Stimulated activated CD8-positive, alpha-beta memory T cell treated with anti-CD3 and anti-CD28 coated beads, Interleukin-15, amount 100 ng/mL, for 1 hour (primary cell): Measurements from ENCODE around the gene TTC33.
"Not testable (repeated sequence)": the region's sequence is repeated elsewhere in the genome, so short reads cannot be mapped to it uniquely, and the experiment has no call there.

Source experiments
- DNase-seq: peaks from one replicate; pipeline ENCODE4 v3.0.0-alpha.2; 2020; ENCODE audit warnings: low read depth

Gene TTC33

GRCh38 chr5:40780199-40780598 lies 24.4 kb upstream of the TTC33 start:
- no peak for DNase-seq

GRCh38 chr5:40779561-40779960 lies 23.8 kb upstream of the TTC33 start:
- no peak for DNase-seq

GRCh38 chr5:40778133-40778532 lies 22.4 kb upstream of the TTC33 start:
- no peak for DNase-seq

GRCh38 chr5:40776658-40776977 lies 20.9 kb upstream of the TTC33 start:
- DNase-seq: no peak

DNA sequence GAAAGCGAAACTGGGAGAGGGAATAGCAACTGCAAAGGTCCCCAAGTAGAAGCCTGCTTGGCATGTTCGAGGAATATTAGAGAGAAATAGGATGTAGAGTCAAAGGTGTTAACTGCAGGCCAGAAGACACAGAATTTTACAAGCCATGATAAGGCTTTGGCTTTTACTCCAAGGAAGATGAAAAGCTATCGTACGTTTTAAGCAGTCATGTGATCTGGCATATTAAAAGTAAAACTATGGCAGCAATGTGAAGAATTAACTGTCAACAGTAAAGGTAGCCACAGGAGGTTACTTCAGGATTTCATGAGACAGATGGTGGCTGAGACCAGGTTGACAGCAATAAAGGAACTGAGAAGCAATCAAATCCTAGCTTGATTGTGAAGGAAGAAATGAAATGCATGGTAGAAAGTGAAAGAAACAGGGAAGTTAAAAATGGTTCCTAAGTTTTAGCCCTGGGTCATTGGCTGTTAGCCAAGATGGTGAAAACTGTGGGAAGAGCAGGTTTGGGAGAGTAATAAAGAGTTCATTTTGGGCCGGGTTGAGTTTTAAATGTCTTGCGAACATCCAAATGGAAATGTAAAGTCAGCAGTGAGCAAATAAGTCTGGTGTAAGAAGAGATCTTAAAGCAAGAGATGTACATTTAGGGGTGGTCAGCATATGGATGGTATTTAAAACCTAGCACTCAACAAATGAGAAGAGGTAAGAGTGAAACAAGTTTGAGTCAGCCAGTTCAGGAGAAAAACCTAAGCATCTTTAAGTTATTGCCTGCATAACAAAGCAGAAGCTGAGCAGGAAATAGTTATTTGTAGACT lies 20.3 kb upstream of the TTC33 start:
- no peak for DNase-seq

- DNase-seq: no peak
Observed at GRCh38 chr5:40775085-40775845, 19.5 kb upstream of the TTC33 start.

DNA sequence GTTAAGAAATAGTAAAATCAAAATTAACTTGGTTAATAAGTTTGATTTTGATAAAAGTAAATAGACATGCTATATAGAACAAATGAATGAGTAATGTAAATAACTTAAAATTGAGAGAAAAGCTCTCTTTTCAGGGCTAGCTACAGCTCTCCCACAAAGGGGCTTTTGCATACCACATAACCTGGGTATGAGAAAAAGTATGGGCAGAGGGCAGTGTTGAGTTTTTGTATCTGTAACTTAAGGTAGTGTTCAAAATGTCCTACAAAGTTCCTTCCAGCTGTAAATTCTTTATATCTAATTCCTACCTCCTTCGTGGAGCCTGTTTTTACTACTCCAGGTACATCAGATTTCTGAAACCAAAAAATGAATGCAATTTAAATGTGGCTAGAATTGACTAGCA lies 18.9 kb upstream of the TTC33 start:
- no peak for DNase-seq

GRCh38 chr5:40770764-40771163 lies 15.0 kb upstream of the TTC33 start:
- DNase-seq: no peak

GRCh38 chr5:40762705-40763104 lies 6.9 kb upstream of the TTC33 start:
- no peak for DNase-seq

DNA sequence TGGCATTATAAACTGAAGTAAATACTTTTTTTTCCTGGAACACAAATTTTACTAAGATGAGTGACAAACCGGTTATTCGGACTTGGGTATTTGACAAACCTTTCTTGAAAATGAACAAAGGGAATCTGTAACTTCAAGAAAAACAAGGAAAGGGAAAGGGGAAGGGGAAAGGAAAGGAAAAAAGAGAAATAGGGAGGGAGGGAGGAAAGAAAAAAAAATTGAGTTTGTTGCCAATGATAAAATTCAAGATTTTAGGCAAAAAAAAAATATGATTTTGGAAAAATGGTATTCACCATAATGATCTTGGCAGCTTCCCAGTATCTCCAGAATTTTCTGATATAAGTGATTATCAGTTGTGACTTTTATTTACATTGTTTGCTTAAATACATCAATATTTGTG lies 1.6 kb upstream of the TTC33 start:
- no peak for DNase-seq

GRCh38 chr5:40755093-40755406 lies 711 bp downstream of the TTC33 start:
- peak; percentile 27 for DNase-seq

DNA sequence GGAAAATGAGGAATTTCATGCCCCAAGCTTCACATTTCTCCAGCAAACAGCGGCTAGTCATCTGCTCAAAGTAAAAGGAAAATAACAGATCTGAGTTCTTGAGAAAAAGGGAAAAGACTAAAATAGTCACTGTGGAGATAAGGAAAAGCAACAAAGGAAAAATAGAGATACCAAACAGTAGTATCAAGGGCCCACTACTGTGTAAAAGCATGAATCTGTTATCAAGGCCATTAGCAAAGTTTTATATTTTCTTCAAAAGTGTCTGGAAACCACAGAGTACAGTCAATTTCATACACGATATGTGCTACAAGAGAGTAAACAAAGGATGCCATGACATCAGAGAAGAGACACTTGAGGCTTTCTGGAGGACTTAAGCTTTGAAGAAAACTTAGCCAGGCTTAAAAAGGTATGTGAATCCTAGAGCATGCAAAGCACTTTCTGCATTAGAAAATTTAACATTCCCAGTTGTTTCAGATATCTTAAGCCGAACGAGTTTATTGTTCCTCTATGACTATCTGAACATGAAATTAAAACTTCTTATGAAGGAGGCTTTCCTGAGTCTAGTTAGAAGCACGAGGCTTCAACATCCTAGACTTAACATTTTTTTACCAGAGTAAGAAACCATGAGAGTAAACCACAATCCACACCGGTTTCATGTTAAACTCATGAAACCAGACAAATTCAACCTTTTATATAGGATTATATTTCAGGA lies 1.2 kb downstream of the TTC33 start:
- DNase-seq: no peak

DNA sequence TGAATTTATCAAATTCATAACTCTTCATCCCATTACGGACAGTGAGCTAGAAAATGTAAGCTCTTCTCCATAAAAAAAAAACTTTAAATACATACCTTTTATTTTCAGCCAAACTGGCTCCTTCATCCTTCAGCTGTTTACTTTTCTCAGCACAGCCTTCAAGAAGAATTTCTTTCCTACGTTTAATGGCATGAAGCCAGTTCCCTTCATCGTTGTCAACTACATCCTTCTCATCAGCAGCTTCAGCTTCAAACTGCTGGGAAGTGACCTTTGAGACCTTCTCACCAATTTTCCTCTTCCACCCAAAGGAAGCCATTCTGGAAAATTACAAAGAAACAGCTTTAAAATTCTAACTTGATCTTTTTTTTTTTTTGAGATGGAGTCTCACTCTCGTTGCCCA lies 9.1 kb downstream of the TTC33 start:
- DNase-seq: no peak

- DNase-seq: no peak
Observed at GRCh38 chr5:40743771-40744170, 12.0 kb downstream of the TTC33 start.

- no peak for DNase-seq
Observed at GRCh38 chr5:40738502-40738901, 17.3 kb downstream of the TTC33 start.

GRCh38 chr5:40736103-40736875 lies 19.5 kb downstream of the TTC33 start:
- no peak for DNase-seq

DNA sequence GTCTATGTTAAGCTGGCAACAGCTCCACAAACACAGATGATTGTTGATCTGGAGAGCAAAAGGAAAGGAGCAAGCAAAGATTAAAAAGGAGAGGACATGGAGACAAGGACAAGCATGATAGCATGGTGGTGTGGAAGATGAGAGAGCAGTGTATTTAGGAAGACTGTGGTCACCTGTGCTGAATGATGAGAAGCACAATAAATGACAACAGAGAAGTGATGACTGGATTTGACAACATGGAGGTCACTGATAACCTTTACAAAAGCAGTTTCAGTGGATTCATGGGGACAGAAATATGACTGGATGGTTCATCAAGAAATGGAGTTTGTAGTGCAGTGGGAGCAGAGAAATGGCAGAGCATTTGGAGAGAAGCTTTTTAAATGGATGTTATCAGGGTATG lies 20.2 kb downstream of the TTC33 start:
- DNase-seq: no peak

- DNase-seq: no peak
Observed at GRCh38 chr5:40734986-40735385, 20.8 kb downstream of the TTC33 start.

DNA sequence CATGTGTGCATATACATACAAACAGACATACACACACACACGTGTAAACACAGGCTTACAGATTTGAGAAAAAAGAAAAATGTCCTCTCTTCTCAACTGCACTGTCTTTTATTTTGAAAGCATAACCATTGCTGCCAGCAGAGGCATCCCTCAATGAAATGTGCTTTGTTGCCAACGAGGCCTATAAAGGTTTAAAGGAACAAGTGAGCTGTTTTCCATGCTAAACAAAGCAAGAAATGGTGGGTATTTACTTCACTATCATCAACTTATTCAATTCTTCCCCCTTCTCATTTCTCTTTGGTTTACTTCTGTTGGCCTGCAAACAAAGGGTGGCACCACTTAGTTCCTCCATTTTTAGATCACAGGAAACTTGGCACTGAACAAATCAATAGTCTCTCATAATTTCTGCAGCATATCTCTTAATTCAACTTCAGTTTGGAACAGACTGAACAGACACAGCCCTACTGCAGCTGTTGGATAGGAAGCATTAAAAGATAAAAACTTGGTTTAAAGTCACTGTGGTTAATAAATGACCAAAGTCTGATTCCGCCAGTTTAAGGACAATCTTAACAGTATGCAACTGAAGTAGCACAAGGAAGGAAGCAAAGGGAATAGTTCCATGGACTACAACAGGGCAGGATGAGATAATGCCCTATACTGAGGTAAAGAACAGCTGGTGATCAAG lies 21.7 kb downstream of the TTC33 start:
- no peak for DNase-seq

- DNase-seq: no peak
Observed at GRCh38 chr5:40733434-40733833, 22.3 kb downstream of the TTC33 start.

DNA sequence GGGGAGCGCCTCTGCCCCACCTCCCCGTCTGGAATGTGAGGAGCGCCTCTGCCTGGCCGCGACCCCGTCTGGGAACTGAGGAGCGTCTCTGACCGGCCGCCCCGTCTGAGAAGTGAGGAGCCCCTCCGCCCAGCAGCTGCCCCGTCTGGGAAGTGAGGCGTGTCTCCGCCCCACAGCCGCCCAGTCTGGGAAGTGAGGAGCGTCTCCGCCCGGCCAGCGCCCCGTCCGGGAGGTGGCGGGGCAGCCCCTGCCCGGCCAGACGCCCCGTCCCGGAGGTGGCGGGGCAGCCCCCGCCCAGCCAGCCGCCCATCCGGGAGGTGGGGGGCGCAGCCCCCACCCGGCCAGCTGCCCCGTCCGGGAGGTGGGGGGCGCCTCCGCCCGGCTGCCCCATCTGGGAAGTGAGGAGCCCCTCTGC lies 33.3 kb downstream of the TTC33 start:
- not testable (repeated sequence) for DNase-seq

DNA sequence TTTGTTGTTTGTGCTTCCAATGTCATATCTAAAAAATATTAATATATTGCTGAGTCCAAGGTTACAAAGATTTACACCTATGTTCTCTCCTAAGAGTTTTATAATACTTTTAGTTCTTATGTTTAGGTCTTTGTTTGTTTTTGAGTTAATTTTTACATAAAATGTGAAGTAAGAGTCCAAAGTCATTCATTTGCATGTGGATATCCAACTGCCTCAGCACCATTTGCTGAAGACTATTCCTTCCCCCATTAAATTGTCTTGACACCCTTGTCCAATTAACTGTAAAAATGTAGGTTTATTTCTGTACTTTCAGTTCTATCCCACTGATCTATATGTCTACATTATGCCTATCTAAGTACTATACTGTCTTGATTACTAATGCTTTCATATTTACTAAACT lies 35.7 kb downstream of the TTC33 start:
- DNase-seq: no peak
